HepG2 (cell line): Measurements from ENCODE around the gene NCOA7. TPM values are rescaled to one million over a fixed set of nuclear protein-coding genes. Genes with fewer than 3 reads are reported as not detected.

ENCODE experiments used
- FOXO1 ChIP-seq: sonication (generic); formaldehyde crosslinking; IDR thresholded peaks from 2 replicates; pipeline ENCODE4 v1.4.0; 2020; ENCODE audit warnings: missing genetic modification reagents
- HINFP ChIP-seq: sonication (generic); formaldehyde crosslinking; IDR thresholded peaks from 2 replicates; pipeline ENCODE4 v1.4.0; 2020; ENCODE audit warnings: low read depth, mild to moderate bottlenecking, missing genetic modification reagents
- JUN ChIP-seq: sonication (generic); formaldehyde crosslinking; IDR thresholded peaks from 2 replicates; pipeline ENCODE4 v1.4.0; 2020; ENCODE audit warnings: mild to moderate bottlenecking, missing genetic modification reagents
- KAT7 ChIP-seq: IDR thresholded peaks from 2 replicates; pipeline ENCODE4 v1.6.1; 2018; ENCODE audit warnings: borderline replicate concordance, missing compliant biosample characterization
- RBM39 ChIP-seq: fragments of 200-400 bp; formaldehyde crosslinking; IDR thresholded peaks from one replicate; pipeline ENCODE4 v1.6.1; 2018; ENCODE audit warnings: antibody characterized with exemption, mild to moderate bottlenecking, low read depth, low read length; ENCODE audit not compliant: poor library complexity, severe bottlenecking
- ZNF12 ChIP-seq: sonication (generic); formaldehyde crosslinking; IDR thresholded peaks from 2 replicates; pipeline ENCODE4 v1.5.0; 2020; ENCODE audit warnings: missing genetic modification reagents
- ZNF670 ChIP-seq: sonication (generic); formaldehyde crosslinking; IDR thresholded peaks from 2 replicates; pipeline ENCODE4 v1.8.0; 2022; ENCODE audit warnings: mild to moderate bottlenecking, missing genetic modification reagents, borderline replicate concordance
- ZNF720 ChIP-seq: sonication (generic); formaldehyde crosslinking; IDR thresholded peaks from 2 replicates; pipeline ENCODE4 v1.4.0; 2020; ENCODE audit warnings: missing genetic modification reagents
- ZNF75D ChIP-seq: sonication (generic); formaldehyde crosslinking; IDR thresholded peaks from 2 replicates; pipeline ENCODE4 v1.8.1; 2023; ENCODE audit warnings: missing genetic modification reagents, mild to moderate bottlenecking, borderline replicate concordance
- ZNF839 ChIP-seq: sonication (generic); formaldehyde crosslinking; IDR thresholded peaks from 2 replicates; pipeline ENCODE4 v1.4.0; 2020; ENCODE audit warnings: missing genetic modification reagents, mild to moderate bottlenecking, borderline replicate concordance
- polyA plus RNA-seq, 8 experiments: library from polyadenylated mRNA; depleted of rRNA in 3 of 8; stranded (reverse) in 7 of 8; unstranded in 1 of 8; fragments of >200 nt; fragmentation: Illumina TruSeq in 4 of 8; extraction: Trizol in 4 of 8; gene quantifications; 2 replicates each; pipeline versions ENCODE4 v1.2.1 to v1.2.3, GENCODE V29; 2011 to 2016; ENCODE audit warnings: low read depth in 4 of 8, missing spikeins in 1 of 8, mixed read lengths in 1 of 8; ENCODE audit not compliant: insufficient read depth in 1 of 8
- total RNA-seq, 5 experiments: library from RNA; depleted of rRNA; stranded (reverse); fragments of >200 nt; fragmentation: Illumina TruSeq; extraction: Trizol; gene quantifications; 2 replicates each; pipeline ENCODE4 v1.2.3, GENCODE V29; 2016; ENCODE audit warnings: low read depth in 1 of 5
- TF ChIP-seq, protein P1 (sequence below): sonication (generic); formaldehyde crosslinking; IDR thresholded peaks from 2 replicates; pipeline ENCODE4 v1.4.0; 2020; ENCODE audit warnings: missing genetic modification reagents, mild to moderate bottlenecking, borderline replicate concordance
- TF ChIP-seq, protein P2 (sequence below): sonication (generic); formaldehyde crosslinking; IDR thresholded peaks from 2 replicates; pipeline ENCODE4 v1.5.1; 2020; ENCODE audit warnings: mild to moderate bottlenecking, missing genetic modification reagents, moderate library complexity
- TF ChIP-seq, protein P3 (sequence below): sonication (generic); formaldehyde crosslinking; IDR thresholded peaks from 2 replicates; pipeline ENCODE4 v1.4.0; 2020; ENCODE audit warnings: mild to moderate bottlenecking, missing genetic modification reagents

Gene NCOA7
- total and polyA plus RNA-seq, 2 of the 13 experiments (the other 11 are each of a cell fraction or from before 2014, with no cell fraction given): 13.6 to 20.8 TPM

DNA sequence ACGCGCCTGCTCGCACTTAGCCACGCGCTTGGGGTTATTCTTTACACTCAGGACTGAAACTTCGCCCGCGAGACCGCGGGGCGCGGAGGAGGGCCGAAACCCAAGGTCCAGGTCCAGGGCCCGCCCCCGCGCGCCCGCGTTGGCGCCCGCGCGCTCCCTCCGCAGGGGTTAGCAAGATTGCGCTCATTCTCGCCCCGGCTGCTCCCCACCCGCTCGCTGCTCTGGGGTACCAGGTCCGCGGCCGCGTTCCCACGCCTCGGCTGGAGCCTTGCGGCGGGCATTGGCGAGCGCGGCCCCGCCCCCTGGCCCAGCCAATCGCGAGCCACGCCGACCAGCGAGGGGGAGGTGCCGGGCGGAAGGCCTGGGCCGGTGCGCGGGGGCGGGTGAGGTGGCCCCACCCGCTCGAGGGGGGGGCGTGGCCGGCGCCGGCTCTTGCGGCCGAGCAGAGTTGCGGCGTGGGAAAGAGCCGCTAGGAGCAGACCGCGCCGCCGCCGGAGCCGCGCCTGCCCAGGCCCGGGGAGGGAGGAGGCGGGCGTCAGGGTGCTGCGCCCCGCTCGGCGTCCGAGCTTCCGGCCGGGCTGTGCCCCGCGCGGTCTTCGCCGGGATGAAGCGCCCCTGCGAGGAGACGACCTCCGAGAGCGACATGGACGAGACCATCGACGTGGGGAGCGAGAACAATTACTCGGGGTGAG lies 41.4 kb upstream of the NCOA7 start, which contains the start of gene HEY2 (continued):
- peak; percentile 67; the same call in 1 of the 2 replicates for TF ChIP-seq JUN
- peak; percentile 66; the same call in 1 of the 2 replicates for TF ChIP-seq ZNF12 (CRISPR knock-in tag)
- no peak for TF ChIP-seq RBM39
- TF ChIP-seq, protein P1, sequence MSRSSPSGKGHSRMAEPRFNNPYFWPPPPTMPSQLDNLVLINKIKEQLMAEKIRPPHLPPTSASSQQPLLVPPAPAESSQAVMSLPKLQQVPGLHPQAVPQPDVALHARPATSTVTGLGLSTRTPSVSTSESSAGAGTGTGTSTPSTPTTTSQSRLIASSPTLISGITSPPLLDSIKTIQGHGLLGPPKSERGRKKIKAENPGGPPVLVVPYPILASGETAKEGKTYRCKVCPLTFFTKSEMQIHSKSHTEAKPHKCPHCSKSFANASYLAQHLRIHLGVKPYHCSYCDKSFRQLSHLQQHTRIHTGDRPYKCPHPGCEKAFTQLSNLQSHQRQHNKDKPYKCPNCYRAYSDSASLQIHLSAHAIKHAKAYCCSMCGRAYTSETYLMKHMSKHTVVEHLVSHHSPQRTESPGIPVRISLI (CRISPR knock-in tag): 0 out of 2 replicates have a peak, but pooled peaks have one; percentile 22
- no peak for TF ChIP-seq FOXO1 (CRISPR knock-in tag)
- TF ChIP-seq KAT7 (CRISPR knock-in tag): no peak
- no peak for TF ChIP-seq ZNF670
- TF ChIP-seq ZNF75D (CRISPR knock-in tag): no peak
- no peak for TF ChIP-seq ZNF839
- TF ChIP-seq HINFP (CRISPR knock-in tag): peak; percentile 98
- no peak for TF ChIP-seq ZNF720
- TF ChIP-seq, protein P2, sequence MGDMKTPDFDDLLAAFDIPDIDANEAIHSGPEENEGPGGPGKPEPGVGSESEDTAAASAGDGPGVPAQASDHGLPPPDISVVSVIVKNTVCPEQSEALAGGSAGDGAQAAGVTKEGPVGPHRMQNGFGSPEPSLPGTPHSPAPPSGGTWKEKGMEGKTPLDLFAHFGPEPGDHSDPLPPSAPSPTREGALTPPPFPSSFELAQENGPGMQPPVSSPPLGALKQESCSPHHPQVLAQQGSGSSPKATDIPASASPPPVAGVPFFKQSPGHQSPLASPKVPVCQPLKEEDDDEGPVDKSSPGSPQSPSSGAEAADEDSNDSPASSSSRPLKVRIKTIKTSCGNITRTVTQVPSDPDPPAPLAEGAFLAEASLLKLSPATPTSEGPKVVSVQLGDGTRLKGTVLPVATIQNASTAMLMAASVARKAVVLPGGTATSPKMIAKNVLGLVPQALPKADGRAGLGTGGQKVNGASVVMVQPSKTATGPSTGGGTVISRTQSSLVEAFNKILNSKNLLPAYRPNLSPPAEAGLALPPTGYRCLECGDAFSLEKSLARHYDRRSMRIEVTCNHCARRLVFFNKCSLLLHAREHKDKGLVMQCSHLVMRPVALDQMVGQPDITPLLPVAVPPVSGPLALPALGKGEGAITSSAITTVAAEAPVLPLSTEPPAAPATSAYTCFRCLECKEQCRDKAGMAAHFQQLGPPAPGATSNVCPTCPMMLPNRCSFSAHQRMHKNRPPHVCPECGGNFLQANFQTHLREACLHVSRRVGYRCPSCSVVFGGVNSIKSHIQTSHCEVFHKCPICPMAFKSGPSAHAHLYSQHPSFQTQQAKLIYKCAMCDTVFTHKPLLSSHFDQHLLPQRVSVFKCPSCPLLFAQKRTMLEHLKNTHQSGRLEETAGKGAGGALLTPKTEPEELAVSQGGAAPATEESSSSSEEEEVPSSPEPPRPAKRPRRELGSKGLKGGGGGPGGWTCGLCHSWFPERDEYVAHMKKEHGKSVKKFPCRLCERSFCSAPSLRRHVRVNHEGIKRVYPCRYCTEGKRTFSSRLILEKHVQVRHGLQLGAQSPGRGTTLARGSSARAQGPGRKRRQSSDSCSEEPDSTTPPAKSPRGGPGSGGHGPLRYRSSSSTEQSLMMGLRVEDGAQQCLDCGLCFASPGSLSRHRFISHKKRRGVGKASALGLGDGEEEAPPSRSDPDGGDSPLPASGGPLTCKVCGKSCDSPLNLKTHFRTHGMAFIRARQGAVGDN (CRISPR knock-in tag): peak; percentile 93
- TF ChIP-seq, protein P3, sequence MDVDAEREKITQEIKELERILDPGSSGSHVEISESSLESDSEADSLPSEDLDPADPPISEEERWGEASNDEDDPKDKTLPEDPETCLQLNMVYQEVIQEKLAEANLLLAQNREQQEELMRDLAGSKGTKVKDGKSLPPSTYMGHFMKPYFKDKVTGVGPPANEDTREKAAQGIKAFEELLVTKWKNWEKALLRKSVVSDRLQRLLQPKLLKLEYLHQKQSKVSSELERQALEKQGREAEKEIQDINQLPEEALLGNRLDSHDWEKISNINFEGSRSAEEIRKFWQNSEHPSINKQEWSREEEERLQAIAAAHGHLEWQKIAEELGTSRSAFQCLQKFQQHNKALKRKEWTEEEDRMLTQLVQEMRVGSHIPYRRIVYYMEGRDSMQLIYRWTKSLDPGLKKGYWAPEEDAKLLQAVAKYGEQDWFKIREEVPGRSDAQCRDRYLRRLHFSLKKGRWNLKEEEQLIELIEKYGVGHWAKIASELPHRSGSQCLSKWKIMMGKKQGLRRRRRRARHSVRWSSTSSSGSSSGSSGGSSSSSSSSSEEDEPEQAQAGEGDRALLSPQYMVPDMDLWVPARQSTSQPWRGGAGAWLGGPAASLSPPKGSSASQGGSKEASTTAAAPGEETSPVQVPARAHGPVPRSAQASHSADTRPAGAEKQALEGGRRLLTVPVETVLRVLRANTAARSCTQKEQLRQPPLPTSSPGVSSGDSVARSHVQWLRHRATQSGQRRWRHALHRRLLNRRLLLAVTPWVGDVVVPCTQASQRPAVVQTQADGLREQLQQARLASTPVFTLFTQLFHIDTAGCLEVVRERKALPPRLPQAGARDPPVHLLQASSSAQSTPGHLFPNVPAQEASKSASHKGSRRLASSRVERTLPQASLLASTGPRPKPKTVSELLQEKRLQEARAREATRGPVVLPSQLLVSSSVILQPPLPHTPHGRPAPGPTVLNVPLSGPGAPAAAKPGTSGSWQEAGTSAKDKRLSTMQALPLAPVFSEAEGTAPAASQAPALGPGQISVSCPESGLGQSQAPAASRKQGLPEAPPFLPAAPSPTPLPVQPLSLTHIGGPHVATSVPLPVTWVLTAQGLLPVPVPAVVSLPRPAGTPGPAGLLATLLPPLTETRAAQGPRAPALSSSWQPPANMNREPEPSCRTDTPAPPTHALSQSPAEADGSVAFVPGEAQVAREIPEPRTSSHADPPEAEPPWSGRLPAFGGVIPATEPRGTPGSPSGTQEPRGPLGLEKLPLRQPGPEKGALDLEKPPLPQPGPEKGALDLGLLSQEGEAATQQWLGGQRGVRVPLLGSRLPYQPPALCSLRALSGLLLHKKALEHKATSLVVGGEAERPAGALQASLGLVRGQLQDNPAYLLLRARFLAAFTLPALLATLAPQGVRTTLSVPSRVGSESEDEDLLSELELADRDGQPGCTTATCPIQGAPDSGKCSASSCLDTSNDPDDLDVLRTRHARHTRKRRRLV (CRISPR knock-in tag): no peak
